Suprapubic skin (tissue), 3 donors: ENCODE data around the gene PSTPIP1.

Experiments
- CTCF ChIP-seq, 2 donors: fragments of 200-600 bp in 1 of 2; fragments of 450-650 bp in 1 of 2; sonication (generic) in 1 of 2; IDR thresholded peaks; one replicate each; pipeline ENCODE4 v1.5.1; 2016 to 2019; ENCODE audit warnings: antibody characterized with exemption in 2 of 2, mild to moderate bottlenecking in 1 of 2, moderate library complexity in 1 of 2
- EP300 ChIP-seq: sonication (generic); formaldehyde crosslinking; IDR thresholded peaks from one replicate; pipeline ENCODE4 v1.6.1; 2017; ENCODE audit warnings: antibody characterized with exemption
- POLR2A ChIP-seq, 2 donors: fragments of 450-650 bp; IDR thresholded peaks; one replicate each; pipeline ENCODE4 v1.6.1; 2017; ENCODE audit warnings: antibody characterized with exemption in 2 of 2, mild to moderate bottlenecking in 2 of 2, moderate library complexity in 2 of 2

GRCh38 chr15:76951220-76951619 lies 43.7 kb upstream of the PSTPIP1 start:
- TF ChIP-seq CTCF (IDR thresholded peaks at IDR 0.05) (no peak), EP300 (no peak), POLR2A (IDR thresholded peaks at IDR 0.05) (no peak)
